Liver (tissue), 3 donors: ENCODE results near the gene PSMA1.

Experiments used
- EGR1 ChIP-seq, 2 donors: IDR thresholded peaks; 2 replicates each; pipeline ENCODE4 v1.6.1; 2016 to 2018; ENCODE audit warnings: antibody characterized with exemption in 2 of 2, low read depth in 2 of 2
- FOXA1 ChIP-seq: IDR thresholded peaks from 2 replicates; pipeline ENCODE4 v1.6.1; 2016; ENCODE audit warnings: antibody characterized with exemption
- RAD21 ChIP-seq, 2 donors: IDR thresholded peaks; 2 replicates each; pipeline ENCODE4 v1.6.1; 2016; ENCODE audit warnings: antibody characterized with exemption in 2 of 2, mild to moderate bottlenecking in 2 of 2
- RXRA ChIP-seq, 2 donors: IDR thresholded peaks; 2 replicates each; pipeline ENCODE4 v1.6.1; 2017 to 2018; ENCODE audit warnings: antibody characterized with exemption in 2 of 2, mild to moderate bottlenecking in 1 of 2
- SP1 ChIP-seq: IDR thresholded peaks from 2 replicates; pipeline ENCODE4 v1.6.1; 2018; ENCODE audit warnings: antibody characterized with exemption, mild to moderate bottlenecking
- TAF1 ChIP-seq: conservative IDR thresholded peaks from 2 replicates; pipeline ENCODE4 v1.6.1; 2016; ENCODE audit warnings: antibody characterized with exemption, mild to moderate bottlenecking
- TF ChIP-seq, protein P1 (sequence below): fragments of 150-350 bp; IDR thresholded peaks from 2 replicates; pipeline ENCODE4 v1.5.1; 2017; ENCODE audit warnings: improper control_type of control experiment, low read depth, low read length; ENCODE audit not compliant: missing input control
- TF ChIP-seq, protein P2 (sequence below): IDR thresholded peaks from 2 replicates; pipeline ENCODE4 v1.6.1; 2016; ENCODE audit warnings: antibody characterized with exemption
- TF ChIP-seq, protein P3 (sequence below): IDR thresholded peaks from 2 replicates; pipeline ENCODE4 v1.6.1; 2016; ENCODE audit warnings: antibody characterized with exemption
- TF ChIP-seq, protein P4 (sequence below): IDR thresholded peaks from 2 replicates; pipeline ENCODE4 v1.6.1; 2016; ENCODE audit warnings: antibody characterized with exemption, mild to moderate bottlenecking
- donor health status: healthy.
- donor health status: healthy.

DNA sequence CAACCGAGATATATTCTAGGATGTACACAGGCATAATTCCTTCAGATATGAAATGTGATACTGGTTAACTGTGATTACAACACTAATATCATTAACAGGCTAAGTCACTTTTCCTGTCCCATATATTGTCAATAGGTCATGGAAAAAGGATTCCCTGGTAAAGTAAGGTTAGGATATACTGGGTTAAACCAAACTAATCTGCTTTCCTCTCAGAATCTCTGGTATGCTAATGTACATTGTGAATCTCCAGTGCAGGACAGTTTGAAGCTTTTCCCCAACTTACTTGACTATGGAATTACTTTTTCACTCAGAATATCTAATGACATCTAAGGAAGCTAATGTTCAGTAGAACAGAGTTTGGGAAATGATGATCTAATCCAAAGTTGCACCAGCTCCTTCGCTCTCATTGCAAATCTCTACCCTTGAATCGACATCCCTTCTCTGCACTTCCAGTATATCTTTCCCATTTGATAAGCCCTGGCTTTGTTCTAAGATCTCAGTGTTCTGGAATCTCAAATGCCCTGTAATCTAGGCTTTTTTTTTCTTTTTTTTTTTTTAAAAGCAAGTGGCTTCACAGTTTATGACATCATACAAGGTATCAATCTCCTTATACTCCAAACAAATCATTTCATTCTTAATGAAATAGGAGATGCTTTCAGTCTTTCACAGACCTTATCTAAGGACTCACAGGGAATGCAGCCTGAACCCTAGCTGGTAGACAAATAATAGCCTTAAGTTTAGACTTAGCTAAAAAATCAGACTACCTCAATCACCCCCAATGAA is 64.3 kb downstream of the PSMA1 start:
- TF ChIP-seq SP1 (no peak), RAD21 (IDR thresholded peaks at IDR 0.05) (no peak), TAF1 (no peak), RXRA (IDR thresholded peaks at IDR 0.05) (no peak), EGR1 (IDR thresholded peaks at IDR 0.05; ENCODE audit: low read depth in 2 of 2) (no peak), FOXA1 (no peak)
- TF ChIP-seq, protein P1, sequence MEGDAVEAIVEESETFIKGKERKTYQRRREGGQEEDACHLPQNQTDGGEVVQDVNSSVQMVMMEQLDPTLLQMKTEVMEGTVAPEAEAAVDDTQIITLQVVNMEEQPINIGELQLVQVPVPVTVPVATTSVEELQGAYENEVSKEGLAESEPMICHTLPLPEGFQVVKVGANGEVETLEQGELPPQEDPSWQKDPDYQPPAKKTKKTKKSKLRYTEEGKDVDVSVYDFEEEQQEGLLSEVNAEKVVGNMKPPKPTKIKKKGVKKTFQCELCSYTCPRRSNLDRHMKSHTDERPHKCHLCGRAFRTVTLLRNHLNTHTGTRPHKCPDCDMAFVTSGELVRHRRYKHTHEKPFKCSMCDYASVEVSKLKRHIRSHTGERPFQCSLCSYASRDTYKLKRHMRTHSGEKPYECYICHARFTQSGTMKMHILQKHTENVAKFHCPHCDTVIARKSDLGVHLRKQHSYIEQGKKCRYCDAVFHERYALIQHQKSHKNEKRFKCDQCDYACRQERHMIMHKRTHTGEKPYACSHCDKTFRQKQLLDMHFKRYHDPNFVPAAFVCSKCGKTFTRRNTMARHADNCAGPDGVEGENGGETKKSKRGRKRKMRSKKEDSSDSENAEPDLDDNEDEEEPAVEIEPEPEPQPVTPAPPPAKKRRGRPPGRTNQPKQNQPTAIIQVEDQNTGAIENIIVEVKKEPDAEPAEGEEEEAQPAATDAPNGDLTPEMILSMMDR, result no peak
- TF ChIP-seq, protein P2, sequence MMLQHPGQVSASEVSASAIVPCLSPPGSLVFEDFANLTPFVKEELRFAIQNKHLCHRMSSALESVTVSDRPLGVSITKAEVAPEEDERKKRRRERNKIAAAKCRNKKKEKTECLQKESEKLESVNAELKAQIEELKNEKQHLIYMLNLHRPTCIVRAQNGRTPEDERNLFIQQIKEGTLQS, result no peak
- TF ChIP-seq, protein P3, sequence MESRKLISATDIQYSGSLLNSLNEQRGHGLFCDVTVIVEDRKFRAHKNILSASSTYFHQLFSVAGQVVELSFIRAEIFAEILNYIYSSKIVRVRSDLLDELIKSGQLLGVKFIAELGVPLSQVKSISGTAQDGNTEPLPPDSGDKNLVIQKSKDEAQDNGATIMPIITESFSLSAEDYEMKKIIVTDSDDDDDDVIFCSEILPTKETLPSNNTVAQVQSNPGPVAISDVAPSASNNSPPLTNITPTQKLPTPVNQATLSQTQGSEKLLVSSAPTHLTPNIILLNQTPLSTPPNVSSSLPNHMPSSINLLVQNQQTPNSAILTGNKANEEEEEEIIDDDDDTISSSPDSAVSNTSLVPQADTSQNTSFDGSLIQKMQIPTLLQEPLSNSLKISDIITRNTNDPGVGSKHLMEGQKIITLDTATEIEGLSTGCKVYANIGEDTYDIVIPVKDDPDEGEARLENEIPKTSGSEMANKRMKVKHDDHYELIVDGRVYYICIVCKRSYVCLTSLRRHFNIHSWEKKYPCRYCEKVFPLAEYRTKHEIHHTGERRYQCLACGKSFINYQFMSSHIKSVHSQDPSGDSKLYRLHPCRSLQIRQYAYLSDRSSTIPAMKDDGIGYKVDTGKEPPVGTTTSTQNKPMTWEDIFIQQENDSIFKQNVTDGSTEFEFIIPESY, result no peak
- TF ChIP-seq, protein P4, sequence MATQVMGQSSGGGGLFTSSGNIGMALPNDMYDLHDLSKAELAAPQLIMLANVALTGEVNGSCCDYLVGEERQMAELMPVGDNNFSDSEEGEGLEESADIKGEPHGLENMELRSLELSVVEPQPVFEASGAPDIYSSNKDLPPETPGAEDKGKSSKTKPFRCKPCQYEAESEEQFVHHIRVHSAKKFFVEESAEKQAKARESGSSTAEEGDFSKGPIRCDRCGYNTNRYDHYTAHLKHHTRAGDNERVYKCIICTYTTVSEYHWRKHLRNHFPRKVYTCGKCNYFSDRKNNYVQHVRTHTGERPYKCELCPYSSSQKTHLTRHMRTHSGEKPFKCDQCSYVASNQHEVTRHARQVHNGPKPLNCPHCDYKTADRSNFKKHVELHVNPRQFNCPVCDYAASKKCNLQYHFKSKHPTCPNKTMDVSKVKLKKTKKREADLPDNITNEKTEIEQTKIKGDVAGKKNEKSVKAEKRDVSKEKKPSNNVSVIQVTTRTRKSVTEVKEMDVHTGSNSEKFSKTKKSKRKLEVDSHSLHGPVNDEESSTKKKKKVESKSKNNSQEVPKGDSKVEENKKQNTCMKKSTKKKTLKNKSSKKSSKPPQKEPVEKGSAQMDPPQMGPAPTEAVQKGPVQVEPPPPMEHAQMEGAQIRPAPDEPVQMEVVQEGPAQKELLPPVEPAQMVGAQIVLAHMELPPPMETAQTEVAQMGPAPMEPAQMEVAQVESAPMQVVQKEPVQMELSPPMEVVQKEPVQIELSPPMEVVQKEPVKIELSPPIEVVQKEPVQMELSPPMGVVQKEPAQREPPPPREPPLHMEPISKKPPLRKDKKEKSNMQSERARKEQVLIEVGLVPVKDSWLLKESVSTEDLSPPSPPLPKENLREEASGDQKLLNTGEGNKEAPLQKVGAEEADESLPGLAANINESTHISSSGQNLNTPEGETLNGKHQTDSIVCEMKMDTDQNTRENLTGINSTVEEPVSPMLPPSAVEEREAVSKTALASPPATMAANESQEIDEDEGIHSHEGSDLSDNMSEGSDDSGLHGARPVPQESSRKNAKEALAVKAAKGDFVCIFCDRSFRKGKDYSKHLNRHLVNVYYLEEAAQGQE, result no peak
